Left cardiac atrium (tissue), 2 donors: ENCODE results near the gene KRTAP10-4. TPM values are rescaled to one million over a fixed set of nuclear protein-coding genes. Genes with fewer than 3 reads are reported as not detected.

Source experiments
- total RNA-seq, 2 donors: library from RNA; stranded (reverse); fragmentation: NEBNext Ultra II Directional; extraction: Animal tissue kit (Norgen Biotek cat#: 25700); gene quantifications; one replicate each; pipeline ENCODE4 v1.2.1, GENCODE V29; 2021
- donor health status: DM: no; HTN: yes; CAD: no; lungs with severe emphysema.
- donor health status: DM: yes; HTN: yes; CAD: no.

The KRTAP10-4 gene
- total RNA-seq, 2 donors from 2014 or later, result not detected

Other genes with a start within 250 kb of the KRTAP10-4 start
- gene CFAP410, start 234.3 kb upstream of the KRTAP10-4 start, total RNA-seq, result 10 to 100 TPM; 16.4 to 21.8 TPM
- gene TRPM2, start 220.1 kb upstream of the KRTAP10-4 start, total RNA-seq, result 1 to 10 TPM; 2.9 to 5.1 TPM
- gene LRRC3, start 118.2 kb upstream of the KRTAP10-4 start, total RNA-seq, result 1 to 10 TPM; 1.4 to 2.5 TPM
- not detected for gene KRTAP10-1, start 33.5 kb upstream of the KRTAP10-4 start, total RNA-seq
- not detected for gene KRTAP10-2, start 22.2 kb upstream of the KRTAP10-4 start, total RNA-seq
- gene KRTAP10-3, start 14.9 kb upstream of the KRTAP10-4 start, total RNA-seq, result not detected
- gene KRTAP10-5, start 6.9 kb downstream of the KRTAP10-4 start, total RNA-seq, result not detected
- not detected for gene KRTAP10-6, start 18.8 kb downstream of the KRTAP10-4 start, total RNA-seq
- gene KRTAP10-7, start 26.9 kb downstream of the KRTAP10-4 start, total RNA-seq, result not detected
- gene KRTAP10-8, start 38.4 kb downstream of the KRTAP10-4 start, total RNA-seq, result not detected
- gene KRTAP10-9, start 53.4 kb downstream of the KRTAP10-4 start, total RNA-seq, result not detected
- not detected for gene KRTAP10-10, start 63.6 kb downstream of the KRTAP10-4 start, total RNA-seq
- not detected for gene KRTAP10-11, start 72.7 kb downstream of the KRTAP10-4 start, total RNA-seq
- not detected for gene KRTAP12-4, start 80.9 kb downstream of the KRTAP10-4 start, total RNA-seq
- gene KRTAP12-3, start 84.2 kb downstream of the KRTAP10-4 start, total RNA-seq, result not detected
- gene KRTAP12-2, start 93.2 kb downstream of the KRTAP10-4 start, total RNA-seq, result not detected
- gene KRTAP12-1, start 108.4 kb downstream of the KRTAP10-4 start, total RNA-seq, result not detected
- gene KRTAP10-12, start 123.4 kb downstream of the KRTAP10-4 start, total RNA-seq, result not detected
- 1 to 10 TPM in 1 of 2 donors, under 1 TPM in 1; 0.39 to 1.6 TPM for gene TSPEAR, start 137.8 kb downstream of the KRTAP10-4 start, total RNA-seq
- 10 to 100 TPM; 62.0 to 83.0 TPM for gene UBE2G2, start 228.1 kb downstream of the KRTAP10-4 start, total RNA-seq
- gene SUMO3, start 244.3 kb downstream of the KRTAP10-4 start, total RNA-seq, result 10 to 100 TPM; 71.2 to 93.3 TPM